RWPE1 (cell line): ENCODE results near the gene EPS15.
"Not testable (repeated sequence)": the region's sequence is repeated elsewhere in the genome, so short reads cannot be mapped to it uniquely, and the experiment has no call there.

Source experiments
- CTCF ChIA-PET: fragments of 350-600 bp; sonication (Branson Sonifier 250); formaldehyde crosslinking; extraction: SDS; loops from one replicate; lab custom pipeline; 2021; lab: Yijun Ruan, JAX
- POLR2A ChIA-PET: fragments of 400-600 bp; formaldehyde crosslinking; extraction: SDS; loops from one replicate; lab custom pipeline; 2020; ENCODE audit warnings: antibody characterized with exemption; ENCODE audit not compliant: low non-redundant PET; lab: Yijun Ruan, JAX
- DNase-seq: peaks from one replicate; pipeline ENCODE4 v3.0.0; 2012; ENCODE audit warnings: low spot score
- H3K27ac ChIP-seq: fragments of 450-650 bp; 2 replicates; pipeline ENCODE4 v1.5.1; 2017
- TF ChIP-seq, protein P1 (sequence below): fragments of 450-650 bp; conservative IDR thresholded peaks from 2 replicates; pipeline ENCODE4 v1.5.1; 2017; ENCODE audit warnings: low read depth, mild to moderate bottlenecking

The EPS15 gene

DNA sequence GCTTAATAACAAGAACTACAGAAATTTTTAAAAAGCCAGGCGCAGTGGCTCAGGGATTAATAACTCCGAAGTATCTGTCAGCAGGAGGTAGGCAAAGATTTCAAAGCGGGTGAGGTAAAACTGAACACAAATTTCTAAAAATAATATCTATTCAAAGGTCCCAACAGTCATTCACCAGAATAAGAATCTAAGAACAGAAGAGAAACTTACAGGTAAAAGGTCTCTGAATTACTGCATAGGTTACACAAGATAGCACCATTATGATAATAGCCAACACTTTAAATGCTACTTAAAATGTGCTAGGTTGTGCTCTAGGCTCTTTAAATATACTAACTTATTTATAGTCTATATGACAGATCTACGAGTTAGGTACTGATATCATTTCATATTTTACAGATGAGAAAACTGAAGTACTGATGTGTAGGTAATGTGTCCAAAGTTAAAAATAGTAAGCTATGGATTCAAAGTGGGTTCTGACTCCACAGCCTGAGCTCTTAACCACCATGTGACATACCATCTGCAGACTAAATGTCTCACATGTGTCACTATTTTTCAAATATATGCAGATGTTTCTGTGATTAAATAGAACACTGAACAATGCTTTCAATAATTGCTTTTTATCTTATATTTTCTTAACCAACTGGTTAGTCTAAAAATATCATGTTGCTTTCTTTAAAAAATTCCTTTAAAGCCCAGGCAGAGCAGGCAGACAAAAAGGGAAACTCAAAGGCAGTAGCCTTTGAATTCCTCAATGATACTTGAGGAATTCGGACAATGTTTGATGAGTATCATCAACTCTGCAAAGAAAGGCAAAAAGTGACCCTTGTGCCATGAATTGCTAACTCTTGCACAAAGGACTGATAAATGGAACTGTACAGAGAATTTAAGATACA lies 108.3 kb downstream of the EPS15 start:
- no peak overlapping the region for H3K27ac ChIP-seq
- CTCF ChIA-PET, result no interaction called here
- DNase-seq, result no peak
- TF ChIP-seq, protein P1, sequence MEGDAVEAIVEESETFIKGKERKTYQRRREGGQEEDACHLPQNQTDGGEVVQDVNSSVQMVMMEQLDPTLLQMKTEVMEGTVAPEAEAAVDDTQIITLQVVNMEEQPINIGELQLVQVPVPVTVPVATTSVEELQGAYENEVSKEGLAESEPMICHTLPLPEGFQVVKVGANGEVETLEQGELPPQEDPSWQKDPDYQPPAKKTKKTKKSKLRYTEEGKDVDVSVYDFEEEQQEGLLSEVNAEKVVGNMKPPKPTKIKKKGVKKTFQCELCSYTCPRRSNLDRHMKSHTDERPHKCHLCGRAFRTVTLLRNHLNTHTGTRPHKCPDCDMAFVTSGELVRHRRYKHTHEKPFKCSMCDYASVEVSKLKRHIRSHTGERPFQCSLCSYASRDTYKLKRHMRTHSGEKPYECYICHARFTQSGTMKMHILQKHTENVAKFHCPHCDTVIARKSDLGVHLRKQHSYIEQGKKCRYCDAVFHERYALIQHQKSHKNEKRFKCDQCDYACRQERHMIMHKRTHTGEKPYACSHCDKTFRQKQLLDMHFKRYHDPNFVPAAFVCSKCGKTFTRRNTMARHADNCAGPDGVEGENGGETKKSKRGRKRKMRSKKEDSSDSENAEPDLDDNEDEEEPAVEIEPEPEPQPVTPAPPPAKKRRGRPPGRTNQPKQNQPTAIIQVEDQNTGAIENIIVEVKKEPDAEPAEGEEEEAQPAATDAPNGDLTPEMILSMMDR, result no peak
- POLR2A ChIA-PET, result no interaction called here

- H3K27ac ChIP-seq, POLR2A ChIA-PET, DNase-seq: not testable (repeated sequence)
- CTCF ChIA-PET, result interaction anchor here (0.7 kb wide), 1 partner anchor 41 kb away, joined by 6 read pairs; no protein-coding TSS in a partner anchor
Measured at GRCh38 chr1:51409755-51410541, 109.1 kb downstream of the EPS15 start.

- DNase-seq, result no peak
- no peak overlapping the region for H3K27ac ChIP-seq
- ChIA-PET CTCF (no interaction called here), POLR2A (no interaction called here)
- TF ChIP-seq, protein P1, result no peak
Measured at GRCh38 chr1:51392241-51392640, 126.8 kb downstream of the EPS15 start.

GRCh38 chr1:51390641-51391040 lies 128.4 kb downstream of the EPS15 start:
- H3K27ac ChIP-seq, CTCF ChIA-PET, DNase-seq, POLR2A ChIA-PET: not testable (repeated sequence)

GRCh38 chr1:51387288-51387687 lies 131.8 kb downstream of the EPS15 start:
- DNase-seq, POLR2A ChIA-PET, H3K27ac ChIP-seq, CTCF ChIA-PET: not testable (repeated sequence)

DNA sequence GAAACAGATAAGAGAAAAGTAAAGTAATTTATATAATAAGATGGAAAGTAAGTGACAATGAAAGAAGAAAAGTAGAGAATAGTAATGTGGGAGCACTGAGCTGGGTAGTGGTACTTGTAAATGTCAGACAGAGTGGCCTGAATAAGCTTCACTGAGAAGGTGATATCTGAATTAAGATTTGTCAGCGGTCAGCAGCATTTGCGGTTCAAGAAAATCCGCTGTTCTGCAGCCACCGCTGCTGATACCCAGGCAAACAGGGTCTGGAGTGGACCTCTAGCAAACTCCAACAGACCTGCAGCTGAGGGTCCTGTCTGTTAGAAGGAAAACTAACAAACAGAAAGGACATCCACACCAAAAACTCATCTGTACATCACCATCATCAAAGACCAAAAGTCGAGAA lies 132.8 kb downstream of the EPS15 start:
- DNase-seq, POLR2A ChIA-PET, H3K27ac ChIP-seq: not testable (repeated sequence)
- CTCF ChIA-PET, result interaction anchor here (0.6 kb wide), 1 partner anchor 80 kb away, joined by 3 read pairs; no protein-coding TSS in a partner anchor

GRCh38 chr1:51385776-51386175 lies 133.3 kb downstream of the EPS15 start:
- ChIA-PET POLR2A (no interaction called here), CTCF (interaction anchor here (0.6 kb wide), 1 partner anchor 81 kb away, joined by 3 read pairs; no protein-coding TSS in a partner anchor)
- no peak overlapping the region for H3K27ac ChIP-seq
- TF ChIP-seq, protein P1, result no peak
- no peak for DNase-seq

GRCh38 chr1:51381964-51382363 lies 137.1 kb downstream of the EPS15 start:
- ChIA-PET POLR2A (no interaction called here), CTCF (no interaction called here)
- DNase-seq, result no peak
- TF ChIP-seq, protein P1, result no peak
- H3K27ac ChIP-seq, result no peak overlapping the region
